AG04450 (cell line): ENCODE results near the gene TGOLN2. TPM values are rescaled to one million over a fixed set of nuclear protein-coding genes. Genes with fewer than 3 reads are reported as not detected.
"Not testable (repeated sequence)": the region's sequence is repeated elsewhere in the genome, so short reads cannot be mapped to it uniquely, and the experiment has no call there.

Source experiments
- CTCF ChIA-PET: fragments of 300-600, 350-600 bp; formaldehyde crosslinking; extraction: SDS; loops from one replicate; lab custom pipeline; 2022; ENCODE audit warnings: antibody characterized with exemption, inconsistent platforms; lab: Charles Lee
- POLR2A ChIA-PET: fragments of 350-600 bp; formaldehyde crosslinking; extraction: SDS; loops from one replicate; lab custom pipeline; 2021; ENCODE audit warnings: antibody characterized with exemption, inconsistent platforms; lab: Yijun Ruan, JAX
- DNase-seq: peaks from one replicate; pipeline ENCODE4 v3.0.0-alpha.2; 2011; ENCODE audit warnings: low read depth, low spot score
- H3K27ac ChIP-seq: one replicate; pipeline ENCODE4 v1.5.1; 2012; ENCODE audit warnings: low read depth, low read length, control low read depth
- H3K27me3 ChIP-seq: one replicate; pipeline ENCODE4 v1.6.0; 2012; ENCODE audit warnings: low read length; ENCODE audit not compliant: control insufficient read depth, insufficient read depth
- H3K4me3 ChIP-seq: 2 replicates; pipeline ENCODE4 v1.5.1; 2011; ENCODE audit warnings: mild to moderate bottlenecking, low read depth, low read length, control low read depth
- H3K9me3 ChIP-seq: 2 replicates; pipeline ENCODE4 v1.5.1; 2012; ENCODE audit warnings: low read length; ENCODE audit not compliant: control insufficient read depth, insufficient read depth
- polyA plus RNA-seq: library from polyadenylated mRNA; depleted of rRNA; stranded (reverse); fragments of >200 nt; gene quantifications from 2 replicates; pipeline ENCODE4 v1.2.3, GENCODE V29; 2011
- TF ChIP-seq, protein P1 (sequence below): IDR thresholded peaks from 2 replicates; pipeline ENCODE4 v1.5.1; 2011; ENCODE audit warnings: low read depth, low read length, control low read depth, inconsistent platforms

Gene TGOLN2
- polyA plus RNA-seq, 1 experiment = 155 TPM

DNA sequence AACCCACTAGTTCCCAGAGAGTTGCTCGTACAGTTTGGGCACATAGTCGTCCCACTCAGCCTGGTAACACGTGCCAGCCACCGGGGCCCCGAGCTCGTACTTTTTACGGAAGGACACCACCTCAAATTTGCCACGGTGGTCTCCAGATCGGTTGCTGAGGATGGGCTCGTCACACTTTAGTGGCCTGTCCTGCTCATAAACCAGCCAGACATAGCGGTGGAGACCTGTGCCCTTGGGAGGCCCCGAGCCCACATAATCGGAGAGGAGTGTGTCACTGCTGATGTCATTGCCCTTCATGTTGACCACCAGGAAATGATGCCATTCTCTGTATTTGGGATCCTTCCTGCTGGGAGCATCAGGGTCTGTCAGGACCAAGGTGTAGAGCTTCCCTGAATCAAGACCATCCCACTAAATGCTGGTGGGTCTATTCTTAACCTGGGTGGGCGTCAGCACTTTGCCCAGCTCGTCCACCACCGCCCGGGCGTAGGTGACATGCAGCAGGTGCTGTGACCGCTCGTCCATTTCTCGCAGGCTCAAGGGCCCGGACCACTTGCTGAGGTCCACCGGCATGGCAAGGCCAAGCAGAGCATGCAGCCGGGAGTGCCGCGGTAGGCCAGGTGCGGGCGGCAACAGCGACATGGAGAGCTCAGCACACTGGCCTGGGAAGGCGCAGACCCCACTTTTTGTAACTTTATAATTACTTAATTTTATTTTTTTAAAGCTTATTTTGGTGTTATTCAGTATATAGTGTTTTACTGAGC lies 13.7 kb upstream of the TGOLN2 start:
- ChIA-PET CTCF (no interaction called here), POLR2A (no interaction called here)
- Histone ChIP-seq H3K27me3 (peaks cover 6% of the 10 kb centered on the region), H3K4me3 (no peak overlapping the region), H3K9me3 (no peaks in the 10 kb centered on the region), H3K27ac (no peak overlapping the region)
- DNase-seq = no peak
- TF ChIP-seq, protein P1, sequence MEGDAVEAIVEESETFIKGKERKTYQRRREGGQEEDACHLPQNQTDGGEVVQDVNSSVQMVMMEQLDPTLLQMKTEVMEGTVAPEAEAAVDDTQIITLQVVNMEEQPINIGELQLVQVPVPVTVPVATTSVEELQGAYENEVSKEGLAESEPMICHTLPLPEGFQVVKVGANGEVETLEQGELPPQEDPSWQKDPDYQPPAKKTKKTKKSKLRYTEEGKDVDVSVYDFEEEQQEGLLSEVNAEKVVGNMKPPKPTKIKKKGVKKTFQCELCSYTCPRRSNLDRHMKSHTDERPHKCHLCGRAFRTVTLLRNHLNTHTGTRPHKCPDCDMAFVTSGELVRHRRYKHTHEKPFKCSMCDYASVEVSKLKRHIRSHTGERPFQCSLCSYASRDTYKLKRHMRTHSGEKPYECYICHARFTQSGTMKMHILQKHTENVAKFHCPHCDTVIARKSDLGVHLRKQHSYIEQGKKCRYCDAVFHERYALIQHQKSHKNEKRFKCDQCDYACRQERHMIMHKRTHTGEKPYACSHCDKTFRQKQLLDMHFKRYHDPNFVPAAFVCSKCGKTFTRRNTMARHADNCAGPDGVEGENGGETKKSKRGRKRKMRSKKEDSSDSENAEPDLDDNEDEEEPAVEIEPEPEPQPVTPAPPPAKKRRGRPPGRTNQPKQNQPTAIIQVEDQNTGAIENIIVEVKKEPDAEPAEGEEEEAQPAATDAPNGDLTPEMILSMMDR = no peak

DNA sequence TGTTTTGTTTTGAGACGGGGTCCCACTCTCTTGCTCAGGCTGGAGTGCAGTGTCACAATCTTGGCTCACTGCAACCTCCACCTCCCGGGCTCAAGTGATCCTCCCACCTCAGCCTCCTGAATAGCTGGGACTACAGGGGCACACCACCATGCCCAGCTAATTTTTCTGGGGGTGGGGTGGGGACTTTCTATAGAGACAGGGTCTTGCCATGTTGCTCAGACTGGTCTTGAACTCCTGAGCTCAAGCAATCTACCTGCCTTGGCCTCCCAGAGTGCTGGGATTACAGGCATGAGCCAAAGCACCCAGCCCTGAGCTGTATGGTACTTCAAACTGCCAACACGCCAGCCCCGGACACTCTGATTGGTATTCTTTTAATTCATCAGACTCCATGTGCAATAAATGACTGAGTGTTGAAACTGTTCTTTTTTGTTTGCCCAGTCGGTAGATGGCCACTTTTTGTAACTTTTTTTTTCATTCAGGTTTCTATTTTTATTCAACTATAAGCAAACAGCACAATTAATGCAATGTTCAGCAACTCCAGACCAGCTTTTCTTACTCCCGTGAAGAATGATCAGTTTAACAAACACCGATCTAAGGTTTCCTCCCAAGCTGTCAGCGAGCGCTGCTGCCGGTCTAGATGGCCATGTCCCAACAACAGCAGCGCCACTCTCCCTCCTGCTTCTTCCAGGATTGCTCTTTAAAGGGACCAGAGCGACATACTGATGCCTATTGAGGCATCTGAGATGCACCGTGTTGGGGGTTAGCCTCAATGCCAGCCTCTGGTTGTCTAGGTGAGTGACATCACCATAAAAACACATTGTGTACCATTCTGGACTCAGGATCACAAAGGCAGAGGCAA lies 12.5 kb upstream of the TGOLN2 start:
- no peak for DNase-seq
- no peak overlapping the region for H3K4me3 ChIP-seq
- CTCF ChIA-PET = no interaction called here

DNA sequence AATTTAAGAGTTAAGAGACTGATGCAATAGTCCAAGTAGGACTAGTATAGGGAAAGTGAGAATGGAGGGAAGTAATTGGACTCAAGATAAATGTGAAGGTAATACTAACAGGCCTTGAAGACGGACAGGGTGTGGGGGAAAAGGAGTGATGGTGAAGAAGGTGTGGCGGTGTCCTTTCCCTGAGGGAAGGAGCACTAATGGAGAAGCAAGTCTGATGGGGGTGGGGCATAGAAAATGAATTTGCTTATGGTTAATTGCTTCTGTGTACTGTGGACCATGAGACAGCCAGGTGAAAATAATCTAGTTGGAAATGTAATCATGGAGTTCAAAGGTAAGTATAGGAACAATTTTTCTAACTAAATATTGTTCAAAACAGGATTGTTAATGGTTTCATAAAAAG lies 7.1 kb upstream of the TGOLN2 start:
- ChIA-PET CTCF (interaction anchor here (0.5 to 0.7 kb wide), 2 partner anchors 35 to 69 kb away, joined by 3 to 12 read pairs; no protein-coding TSS in a partner anchor), POLR2A (no interaction called here)
- DNase-seq = no peak
- no peak overlapping the region for H3K4me3 ChIP-seq
- peaks cover 6% of the 10 kb centered on the region for H3K27me3 ChIP-seq
- TF ChIP-seq, protein P1 = no peak
- H3K9me3 ChIP-seq = no peaks in the 10 kb centered on the region; the same call in 1 of the 2 replicates
- H3K27ac ChIP-seq = no peak overlapping the region

More for the DNA sequence above, 12.5 kb upstream of the TGOLN2 start:
- Histone ChIP-seq H3K27me3 (peaks cover 6% of the 10 kb centered on the region), H3K9me3 (no peaks in the 10 kb centered on the region), H3K27ac (no peak overlapping the region)
- TF ChIP-seq, protein P1 = no peak
- POLR2A ChIA-PET = interaction anchor here (0.7 to 1.1 kb wide), 2 partner anchors 14 to 255 kb away, joined by 3 to 4 read pairs; partner anchors contain the start of genes ELMOD3, RETSAT and RNF181

GRCh38 chr2:85333877-85334276 lies 6.1 kb upstream of the TGOLN2 start:
- CTCF ChIA-PET, DNase-seq: not testable (repeated sequence)
- POLR2A ChIA-PET = interaction anchor here (0.6 kb wide), 1 partner anchor 15 kb away, joined by 8 read pairs; no protein-coding TSS in a partner anchor

GRCh38 chr2:85330839-85331636 lies 3.2 kb upstream of the TGOLN2 start:
- POLR2A ChIA-PET = no interaction called here

More at GRCh38 chr2:85333877-85334276, 6.1 kb upstream of the TGOLN2 start:
- H3K27ac ChIP-seq, H3K4me3 ChIP-seq, H3K9me3 ChIP-seq, H3K27me3 ChIP-seq: not testable (repeated sequence)

DNA sequence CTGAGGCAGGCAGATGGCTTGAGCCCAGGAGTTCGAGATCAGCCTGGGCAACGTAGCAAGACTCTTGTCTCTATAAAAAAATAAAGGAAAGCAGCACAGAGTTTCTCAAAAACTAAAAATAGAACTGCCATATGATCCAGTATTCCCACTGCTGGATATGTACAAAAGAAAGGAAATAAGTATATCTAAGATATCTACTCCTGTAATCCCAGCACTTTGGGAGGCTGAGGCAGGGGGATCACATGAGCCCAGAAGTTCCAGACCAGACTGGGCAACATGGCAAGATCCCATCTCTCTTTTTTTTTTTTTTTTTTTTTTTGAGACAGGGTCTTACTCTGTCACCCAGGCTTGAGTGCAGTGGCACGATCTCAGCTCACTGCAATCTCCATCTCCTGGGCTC lies 1.9 kb upstream of the TGOLN2 start:
- DNase-seq, H3K4me3 ChIP-seq, CTCF ChIA-PET, H3K27me3 ChIP-seq, H3K27ac ChIP-seq, H3K9me3 ChIP-seq: not testable (repeated sequence)
- POLR2A ChIA-PET = interaction anchor here (0.7 to 3.5 kb wide), 2 partner anchors 10 to 209 kb away, joined by 4 to 18 read pairs; partner anchors contain the start of gene MAT2A

More at GRCh38 chr2:85330839-85331636, 3.2 kb upstream of the TGOLN2 start:
- H3K4me3 ChIP-seq = no peak overlapping the region
- no peak for DNase-seq
- no peaks in the 10 kb centered on the region for H3K27me3 ChIP-seq
- H3K9me3 ChIP-seq = no peaks in the 10 kb centered on the region; the same call in 1 of the 2 replicates
- TF ChIP-seq, protein P1 = no peak
- CTCF ChIA-PET = no interaction called here
- H3K27ac ChIP-seq = no peak overlapping the region
